GM21723 (cell line): Measurements from ENCODE around the gene CTXND2.

Experiments
- ATAC-seq: cut with Tn5 transposase; IDR thresholded peaks from one replicate; pipeline ENCODE4 v1.9.1; 2021; ENCODE audit warnings: mild to moderate bottlenecking, moderate library complexity; ENCODE audit not compliant: unreplicated experiment

CTXND2 gene

DNA sequence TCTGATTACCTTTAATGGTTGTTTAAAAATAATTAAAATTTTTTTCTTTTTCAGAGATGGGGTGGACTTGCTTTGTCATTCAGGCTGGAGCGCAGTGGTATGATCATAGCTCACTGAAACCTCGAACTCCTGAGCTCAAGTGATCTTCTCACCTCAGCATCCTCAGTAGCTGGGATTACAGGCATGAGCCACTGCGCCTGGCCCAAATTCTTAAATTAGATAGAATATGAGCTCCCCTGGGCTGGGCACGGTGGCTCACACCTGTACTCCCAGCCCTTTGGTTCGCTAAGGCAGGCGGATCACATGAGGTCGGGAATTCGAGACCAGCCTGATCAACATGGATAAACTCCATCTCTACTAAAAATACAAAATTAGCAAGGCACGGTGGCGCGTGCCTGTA is 70.7 kb downstream of the CTXND2 start:
- no peak for ATAC-seq

DNA sequence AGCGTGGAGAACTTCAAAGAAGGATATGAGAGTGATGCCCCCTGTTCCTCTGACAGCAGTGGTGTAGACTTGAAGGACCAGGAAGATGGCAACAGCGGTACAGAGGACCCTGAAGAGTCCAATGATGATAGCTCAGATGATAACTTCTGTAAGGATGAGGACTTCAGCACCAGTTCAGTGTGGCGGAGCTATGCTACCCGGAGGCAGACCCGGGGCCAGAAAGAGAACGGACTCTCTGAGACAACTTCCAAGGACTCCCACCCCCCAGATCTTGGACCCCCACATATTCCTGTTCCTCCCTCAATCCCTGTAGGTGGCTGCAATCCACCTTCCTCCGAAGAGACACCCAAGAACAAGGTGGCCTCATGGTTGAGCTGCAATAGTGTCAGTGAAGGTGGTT is 73.7 kb downstream of the CTXND2 start:
- no peak for ATAC-seq

DNA sequence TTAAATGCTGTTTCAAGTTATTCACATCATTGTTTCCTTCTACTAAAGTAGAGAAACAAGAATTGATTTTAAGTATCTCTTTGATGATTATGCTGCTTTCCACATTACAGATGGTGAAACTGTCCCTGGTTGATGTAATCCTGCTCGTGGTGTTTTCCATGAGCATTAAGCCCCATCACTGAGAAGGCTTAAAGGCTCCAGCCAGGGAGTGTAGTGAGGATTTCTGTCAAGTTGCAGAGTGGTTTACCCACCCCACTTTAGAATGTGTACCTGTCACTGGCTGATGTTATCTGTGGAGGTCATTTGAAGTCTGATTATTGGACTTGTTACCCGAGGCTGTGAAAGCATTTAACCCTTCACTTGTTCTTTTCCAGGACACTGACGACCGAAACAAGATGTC is 74.8 kb downstream of the CTXND2 start:
- no peak for ATAC-seq
